Testis (tissue), 2 donors: ENCODE measurements around the gene SERPINB6.

Experiments
- POLR2A ChIP-seq: fragments of 450-650 bp; IDR thresholded peaks from one replicate; pipeline ENCODE4 v1.6.1; 2017; ENCODE audit warnings: antibody characterized with exemption, mild to moderate bottlenecking, moderate library complexity
- TF ChIP-seq, protein P1 (sequence below), 3 experiments: fragments of 450-650 bp in 2 of 3; fragments of 200-600 bp in 1 of 3; sonication (generic) in 1 of 3; IDR thresholded peaks; one replicate each; pipeline ENCODE4 v1.5.1; 2016 to 2019; ENCODE audit warnings: antibody characterized with exemption in 3 of 3, mild to moderate bottlenecking in 2 of 3, moderate library complexity in 1 of 3

DNA sequence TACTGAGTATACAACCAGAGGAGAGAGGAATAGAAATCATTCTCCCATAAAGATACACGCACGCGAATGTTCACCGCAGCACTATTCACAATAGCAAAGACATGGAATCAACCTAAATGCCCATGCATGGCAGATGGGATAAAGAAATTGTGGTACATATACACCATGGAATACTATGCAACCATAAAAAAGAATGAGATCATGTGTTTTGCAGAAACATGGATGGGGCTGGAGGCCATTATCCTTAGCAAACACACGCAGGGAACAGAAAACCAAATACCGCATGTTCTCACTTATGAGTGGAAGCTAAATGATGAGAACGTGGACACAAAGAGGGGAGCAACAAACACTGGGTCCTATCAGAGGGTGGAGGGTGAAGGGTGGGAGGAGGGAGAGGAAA lies 3.4 kb downstream of the SERPINB6 start:
- TF ChIP-seq, protein P1, sequence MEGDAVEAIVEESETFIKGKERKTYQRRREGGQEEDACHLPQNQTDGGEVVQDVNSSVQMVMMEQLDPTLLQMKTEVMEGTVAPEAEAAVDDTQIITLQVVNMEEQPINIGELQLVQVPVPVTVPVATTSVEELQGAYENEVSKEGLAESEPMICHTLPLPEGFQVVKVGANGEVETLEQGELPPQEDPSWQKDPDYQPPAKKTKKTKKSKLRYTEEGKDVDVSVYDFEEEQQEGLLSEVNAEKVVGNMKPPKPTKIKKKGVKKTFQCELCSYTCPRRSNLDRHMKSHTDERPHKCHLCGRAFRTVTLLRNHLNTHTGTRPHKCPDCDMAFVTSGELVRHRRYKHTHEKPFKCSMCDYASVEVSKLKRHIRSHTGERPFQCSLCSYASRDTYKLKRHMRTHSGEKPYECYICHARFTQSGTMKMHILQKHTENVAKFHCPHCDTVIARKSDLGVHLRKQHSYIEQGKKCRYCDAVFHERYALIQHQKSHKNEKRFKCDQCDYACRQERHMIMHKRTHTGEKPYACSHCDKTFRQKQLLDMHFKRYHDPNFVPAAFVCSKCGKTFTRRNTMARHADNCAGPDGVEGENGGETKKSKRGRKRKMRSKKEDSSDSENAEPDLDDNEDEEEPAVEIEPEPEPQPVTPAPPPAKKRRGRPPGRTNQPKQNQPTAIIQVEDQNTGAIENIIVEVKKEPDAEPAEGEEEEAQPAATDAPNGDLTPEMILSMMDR (IDR thresholded peaks at IDR 0.05) = no peak
- TF ChIP-seq POLR2A = no peak
